Measurements from ENCODE around the gene URB2.

The URB2 gene

GRCh38 chr1:229640455-229640854 lies 14.4 kb downstream of the URB2 start:
- Histone ChIP-seq H3K4me1 (ENCODE audit: control insufficient read depth, insufficient read depth, low read length) (no peaks in the 10 kb centered on the region), H3K9ac (ENCODE audit: low read length) (no peak overlapping the region), H3K36me3 (ENCODE audit: control insufficient read depth, insufficient read depth, low read length) (peaks cover 32% of the 10 kb centered on the region), H3K27me3 (ENCODE audit: control insufficient read depth, insufficient read depth, low read length) (no peaks in the 10 kb centered on the region), H3K27ac (ENCODE audit: low read depth, low read length) (no peak overlapping the region), H3K4me3 (ENCODE audit: low read length) (no peak overlapping the region)

- Histone ChIP-seq H3K27ac (ENCODE audit: low read depth, low read length) (no peak overlapping the region), H3K9ac (ENCODE audit: low read length) (no peak overlapping the region), H3K27me3 (ENCODE audit: control insufficient read depth, insufficient read depth, low read length) (no peaks in the 10 kb centered on the region), H3K4me3 (ENCODE audit: low read length) (no peak overlapping the region), H3K36me3 (ENCODE audit: control insufficient read depth, insufficient read depth, low read length) (peaks cover 24% of the 10 kb centered on the region), H3K4me1 (ENCODE audit: control insufficient read depth, insufficient read depth, low read length) (no peaks in the 10 kb centered on the region)
Observed at GRCh38 chr1:229641306-229641705, 15.3 kb downstream of the URB2 start.

- no peak overlapping the region for H3K4me3 ChIP-seq (ENCODE audit: low read length)
- H3K9ac ChIP-seq (ENCODE audit: low read length) = no peak overlapping the region
- H3K4me1 ChIP-seq (ENCODE audit: control insufficient read depth, insufficient read depth, low read length) = no peaks in the 10 kb centered on the region
- H3K36me3 ChIP-seq (ENCODE audit: control insufficient read depth, insufficient read depth, low read length) = peaks cover 21% of the 10 kb centered on the region
- H3K27ac ChIP-seq (ENCODE audit: low read depth, low read length) = no peak overlapping the region
- H3K27me3 ChIP-seq (ENCODE audit: control insufficient read depth, insufficient read depth, low read length) = no peaks in the 10 kb centered on the region
Observed at GRCh38 chr1:229642376-229642775, 16.3 kb downstream of the URB2 start.

- H3K9ac ChIP-seq (ENCODE audit: low read length) = no peak overlapping the region
- peaks cover 20% of the 10 kb centered on the region for H3K36me3 ChIP-seq (ENCODE audit: control insufficient read depth, insufficient read depth, low read length)
- H3K4me1 ChIP-seq (ENCODE audit: control insufficient read depth, insufficient read depth, low read length) = no peaks in the 10 kb centered on the region
- no peaks in the 10 kb centered on the region for H3K27me3 ChIP-seq (ENCODE audit: control insufficient read depth, insufficient read depth, low read length)
- no peak overlapping the region for H3K27ac ChIP-seq (ENCODE audit: low read depth, low read length)
- H3K4me3 ChIP-seq (ENCODE audit: low read length) = no peak overlapping the region
Observed at GRCh38 chr1:229642970-229643369, 16.9 kb downstream of the URB2 start.

GRCh38 chr1:229643996-229644745 lies 18.1 kb downstream of the URB2 start:
- Histone ChIP-seq H3K9ac (ENCODE audit: low read length) (no peak overlapping the region), H3K27ac (ENCODE audit: low read depth, low read length) (no peak overlapping the region), H3K27me3 (ENCODE audit: control insufficient read depth, insufficient read depth, low read length) (no peaks in the 10 kb centered on the region), H3K36me3 (ENCODE audit: control insufficient read depth, insufficient read depth, low read length) (peaks cover 20% of the 10 kb centered on the region), H3K4me3 (ENCODE audit: low read length) (no peak overlapping the region), H3K4me1 (ENCODE audit: control insufficient read depth, insufficient read depth, low read length) (no peaks in the 10 kb centered on the region)

GRCh38 chr1:229645324-229645993 lies 19.4 kb downstream of the URB2 start:
- no peak overlapping the region for H3K27ac ChIP-seq (ENCODE audit: low read depth, low read length)

GRCh38 chr1:229648406-229648805 lies 22.4 kb downstream of the URB2 start:
- H3K4me3 ChIP-seq (ENCODE audit: low read length) = no peak overlapping the region
- H3K36me3 ChIP-seq (ENCODE audit: control insufficient read depth, insufficient read depth, low read length) = peaks cover 26% of the 10 kb centered on the region
- H3K27ac ChIP-seq (ENCODE audit: low read depth, low read length) = no peak overlapping the region
- H3K4me1 ChIP-seq (ENCODE audit: control insufficient read depth, insufficient read depth, low read length) = no peaks in the 10 kb centered on the region
- no peak overlapping the region for H3K9ac ChIP-seq (ENCODE audit: low read length)
- H3K27me3 ChIP-seq (ENCODE audit: control insufficient read depth, insufficient read depth, low read length) = no peaks in the 10 kb centered on the region

More at GRCh38 chr1:229645324-229645993, 19.4 kb downstream of the URB2 start:
- Histone ChIP-seq H3K36me3 (ENCODE audit: control insufficient read depth, insufficient read depth, low read length) (peaks cover 23% of the 10 kb centered on the region), H3K4me3 (ENCODE audit: low read length) (no peak overlapping the region), H3K27me3 (ENCODE audit: control insufficient read depth, insufficient read depth, low read length) (no peaks in the 10 kb centered on the region), H3K9ac (ENCODE audit: low read length) (no peak overlapping the region), H3K4me1 (ENCODE audit: control insufficient read depth, insufficient read depth, low read length) (no peaks in the 10 kb centered on the region)

GRCh38 chr1:229650045-229650444 lies 24.0 kb downstream of the URB2 start:
- Histone ChIP-seq H3K4me3 (ENCODE audit: low read length) (no peak overlapping the region), H3K36me3 (ENCODE audit: control insufficient read depth, insufficient read depth, low read length) (peaks cover 22% of the 10 kb centered on the region), H3K4me1 (ENCODE audit: control insufficient read depth, insufficient read depth, low read length) (no peaks in the 10 kb centered on the region), H3K27me3 (ENCODE audit: control insufficient read depth, insufficient read depth, low read length) (no peaks in the 10 kb centered on the region), H3K27ac (ENCODE audit: low read depth, low read length) (no peak overlapping the region), H3K9ac (ENCODE audit: low read length) (no peak overlapping the region)

GRCh38 chr1:229651546-229651945 lies 25.5 kb downstream of the URB2 start:
- H3K27ac ChIP-seq (ENCODE audit: low read depth, low read length) = no peak overlapping the region
- H3K36me3 ChIP-seq (ENCODE audit: control insufficient read depth, insufficient read depth, low read length) = peaks cover 20% of the 10 kb centered on the region
- H3K4me3 ChIP-seq (ENCODE audit: low read length) = no peak overlapping the region

GRCh38 chr1:229653420-229653819 lies 27.4 kb downstream of the URB2 start:
- Histone ChIP-seq H3K27ac (ENCODE audit: low read depth, low read length) (no peak overlapping the region), H3K4me3 (ENCODE audit: low read length) (no peak overlapping the region), H3K27me3 (ENCODE audit: control insufficient read depth, insufficient read depth, low read length) (no peaks in the 10 kb centered on the region), H3K36me3 (ENCODE audit: control insufficient read depth, insufficient read depth, low read length) (peaks cover 16% of the 10 kb centered on the region), H3K4me1 (ENCODE audit: control insufficient read depth, insufficient read depth, low read length) (no peaks in the 10 kb centered on the region), H3K9ac (ENCODE audit: low read length) (no peak overlapping the region)

More at GRCh38 chr1:229651546-229651945, 25.5 kb downstream of the URB2 start:
- Histone ChIP-seq H3K27me3 (ENCODE audit: control insufficient read depth, insufficient read depth, low read length) (no peaks in the 10 kb centered on the region), H3K9ac (ENCODE audit: low read length) (no peak overlapping the region), H3K4me1 (ENCODE audit: control insufficient read depth, insufficient read depth, low read length) (no peaks in the 10 kb centered on the region)

GRCh38 chr1:229655781-229656180 lies 29.7 kb downstream of the URB2 start:
- Histone ChIP-seq H3K27ac (ENCODE audit: low read depth, low read length) (no peak overlapping the region), H3K4me1 (ENCODE audit: control insufficient read depth, insufficient read depth, low read length) (no peaks in the 10 kb centered on the region), H3K9ac (ENCODE audit: low read length) (no peak overlapping the region), H3K36me3 (ENCODE audit: control insufficient read depth, insufficient read depth, low read length) (peaks cover 15% of the 10 kb centered on the region), H3K4me3 (ENCODE audit: low read length) (no peak overlapping the region), H3K27me3 (ENCODE audit: control insufficient read depth, insufficient read depth, low read length) (no peaks in the 10 kb centered on the region)

- Histone ChIP-seq H3K36me3 (ENCODE audit: control insufficient read depth, insufficient read depth, low read length) (peaks cover 9% of the 10 kb centered on the region), H3K4me3 (ENCODE audit: low read length) (no peak overlapping the region), H3K4me1 (ENCODE audit: control insufficient read depth, insufficient read depth, low read length) (no peaks in the 10 kb centered on the region), H3K9ac (ENCODE audit: low read length) (no peak overlapping the region), H3K27ac (ENCODE audit: low read depth, low read length) (no peak overlapping the region), H3K27me3 (ENCODE audit: control insufficient read depth, insufficient read depth, low read length) (no peaks in the 10 kb centered on the region)
Observed at GRCh38 chr1:229657993-229658755, 32.1 kb downstream of the URB2 start.

All from rectal smooth muscle tissue (tissue), 1 donor.